DND-41 (cell line): ENCODE measurements around the gene CD37.

ENCODE experiments used
- EZH2 ChIP-seq: IDR thresholded peaks from 3 replicates; pipeline ENCODE4 v1.6.1; 2012; ENCODE audit warnings: borderline replicate concordance, low read depth, mild to moderate bottlenecking, moderate library complexity, low read length, inconsistent platforms; ENCODE audit not compliant: severe bottlenecking
- TF ChIP-seq, protein P1 (sequence below): IDR thresholded peaks from 2 replicates; pipeline ENCODE4 v1.5.1; 2012; ENCODE audit warnings: borderline replicate concordance, low read length, moderate library complexity, mild to moderate bottlenecking; ENCODE audit not compliant: poor library complexity, severe bottlenecking; ENCODE audit errors: extremely low read depth

DNA sequence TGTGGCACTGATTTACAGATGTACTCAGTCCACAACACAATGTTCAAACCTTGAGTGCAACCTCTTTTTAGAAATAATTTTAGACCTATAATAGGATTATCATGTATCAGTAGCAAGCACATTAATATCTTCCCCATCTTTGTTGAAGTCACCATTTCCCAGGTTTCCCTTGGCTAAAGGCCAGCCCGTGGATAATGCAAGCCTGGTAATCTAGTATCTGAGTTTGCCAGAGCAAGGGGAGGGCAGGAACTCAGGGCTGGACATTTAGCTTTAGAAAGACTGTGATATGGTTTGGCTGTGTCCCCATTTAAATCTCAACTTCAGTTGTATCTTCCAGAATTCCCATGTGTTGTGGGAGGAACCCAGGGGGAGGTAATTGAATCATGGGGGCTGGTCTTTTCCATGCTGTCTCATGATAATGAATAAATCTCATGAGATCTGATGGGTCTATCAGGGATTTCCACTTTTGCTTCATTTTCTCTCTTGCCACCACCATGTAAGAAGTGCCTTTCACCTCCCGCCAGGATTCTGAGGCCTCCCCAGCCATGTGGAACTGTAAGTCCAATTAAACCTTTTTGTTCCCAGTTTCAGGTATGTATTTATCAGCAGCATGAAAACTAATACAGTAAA, 48.0 kb upstream of the CD37 start:
- TF ChIP-seq, protein P1, sequence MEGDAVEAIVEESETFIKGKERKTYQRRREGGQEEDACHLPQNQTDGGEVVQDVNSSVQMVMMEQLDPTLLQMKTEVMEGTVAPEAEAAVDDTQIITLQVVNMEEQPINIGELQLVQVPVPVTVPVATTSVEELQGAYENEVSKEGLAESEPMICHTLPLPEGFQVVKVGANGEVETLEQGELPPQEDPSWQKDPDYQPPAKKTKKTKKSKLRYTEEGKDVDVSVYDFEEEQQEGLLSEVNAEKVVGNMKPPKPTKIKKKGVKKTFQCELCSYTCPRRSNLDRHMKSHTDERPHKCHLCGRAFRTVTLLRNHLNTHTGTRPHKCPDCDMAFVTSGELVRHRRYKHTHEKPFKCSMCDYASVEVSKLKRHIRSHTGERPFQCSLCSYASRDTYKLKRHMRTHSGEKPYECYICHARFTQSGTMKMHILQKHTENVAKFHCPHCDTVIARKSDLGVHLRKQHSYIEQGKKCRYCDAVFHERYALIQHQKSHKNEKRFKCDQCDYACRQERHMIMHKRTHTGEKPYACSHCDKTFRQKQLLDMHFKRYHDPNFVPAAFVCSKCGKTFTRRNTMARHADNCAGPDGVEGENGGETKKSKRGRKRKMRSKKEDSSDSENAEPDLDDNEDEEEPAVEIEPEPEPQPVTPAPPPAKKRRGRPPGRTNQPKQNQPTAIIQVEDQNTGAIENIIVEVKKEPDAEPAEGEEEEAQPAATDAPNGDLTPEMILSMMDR, result no peak
- TF ChIP-seq EZH2, result no peak
